Umbilical cord (tissue), 2 donors: ENCODE data around the gene TMEM175. TPM values are rescaled to one million over a fixed set of nuclear protein-coding genes. Genes with fewer than 3 reads are reported as not detected.
"Not testable (repeated sequence)": the region's sequence is repeated elsewhere in the genome, so short reads cannot be mapped to it uniquely, and the experiment has no call there.

Experiments
- DNase-seq: peaks from one replicate; pipeline ENCODE4 v3.0.0-alpha.2; 2015; ENCODE audit warnings: low spot score
- total RNA-seq: library from RNA; depleted of rRNA; stranded (reverse); fragments of >200 nt; gene quantifications from one replicate; pipeline ENCODE4 v1.2.3, GENCODE V29; 2014; ENCODE audit warnings: low replicate concordance; ENCODE audit not compliant: insufficient read depth

The TMEM175 gene
- total RNA-seq, 1 donor from 2014 or later, result 39.7 TPM

DNA sequence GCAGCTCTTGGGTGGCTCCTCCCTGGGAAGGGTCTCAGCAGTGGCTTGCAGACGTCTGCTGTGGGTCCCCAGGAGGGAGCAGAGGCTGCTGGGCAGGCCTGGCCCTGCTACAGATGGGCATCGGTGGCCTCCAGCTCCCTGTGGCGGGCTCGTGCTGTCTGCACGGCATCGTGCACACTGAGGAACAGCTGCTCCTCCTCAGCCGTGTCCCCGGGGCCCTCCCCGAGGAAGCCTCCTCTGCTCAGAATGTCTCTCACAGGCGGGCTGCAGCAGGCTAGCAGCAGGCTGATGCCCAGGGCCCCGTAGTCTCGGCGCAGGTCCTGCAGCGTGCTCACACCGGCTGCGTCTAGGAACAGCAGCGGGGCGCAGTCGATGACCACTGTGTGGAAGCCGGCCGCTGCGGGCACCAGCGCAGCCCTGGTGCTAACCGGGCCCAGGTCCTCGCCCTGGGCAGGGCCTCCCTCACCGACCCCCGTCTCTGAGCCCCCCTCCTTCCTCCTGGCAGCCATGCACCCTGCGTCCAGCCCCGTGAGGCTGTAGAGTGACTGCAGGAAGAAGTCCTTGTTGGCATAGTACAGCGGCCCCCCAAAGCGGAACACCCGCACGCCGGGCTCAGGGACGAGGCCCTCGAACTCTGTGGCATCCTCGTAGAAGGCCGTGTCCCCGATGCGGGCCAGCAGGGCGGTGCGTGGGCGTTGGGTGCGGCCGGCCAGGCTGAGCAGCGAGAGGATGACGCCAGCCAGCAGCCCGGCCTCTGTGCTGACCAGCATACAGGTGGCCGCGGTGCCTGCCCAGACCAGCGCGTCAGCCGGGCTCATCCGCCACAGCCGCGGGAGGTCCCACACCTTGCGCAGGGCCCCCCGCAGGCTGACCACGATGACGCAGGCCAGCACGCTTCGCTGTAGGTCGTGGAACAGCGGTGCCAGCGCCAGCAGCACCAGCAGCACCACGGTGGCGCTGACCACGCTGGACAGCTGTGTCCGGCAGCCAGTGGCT, 56.8 kb downstream of the TMEM175 start:
- no peak for DNase-seq

DNA sequence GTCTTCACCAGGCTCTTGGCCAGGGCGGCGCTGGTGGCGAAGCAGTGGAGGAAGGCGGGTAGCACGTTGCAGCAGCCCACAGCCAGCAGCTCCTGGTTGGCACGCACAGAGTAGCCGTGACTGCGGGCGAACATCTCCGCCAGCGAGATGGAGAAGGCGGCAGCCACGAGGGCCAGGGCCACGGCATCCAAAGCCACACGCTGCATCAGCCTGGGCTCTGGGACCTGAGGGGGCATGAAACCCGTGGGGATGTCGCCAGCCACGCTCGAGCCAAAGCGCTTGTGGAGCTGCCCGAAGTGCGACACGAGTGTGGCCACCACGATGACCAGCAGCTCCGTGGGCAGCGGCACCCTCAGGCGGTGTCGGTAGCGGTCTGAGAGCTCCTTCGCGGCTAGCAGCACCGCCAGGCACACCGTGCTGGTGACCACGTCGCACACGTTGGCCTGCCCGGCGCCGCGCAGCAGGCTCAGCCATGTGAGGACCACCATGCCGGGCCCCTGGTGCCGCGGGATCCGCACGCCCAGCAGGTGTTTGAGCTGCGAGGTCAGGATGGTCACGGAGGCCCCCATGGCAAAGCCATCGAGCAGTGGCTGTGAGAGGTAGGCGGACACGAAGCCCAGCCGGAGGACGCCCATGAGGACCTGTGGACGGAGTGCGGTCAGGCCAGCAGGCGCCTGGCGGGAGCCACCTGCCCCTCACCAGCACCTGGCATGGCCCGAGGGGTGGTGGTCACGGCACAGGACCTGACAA, 57.6 kb downstream of the TMEM175 start:
- no peak for DNase-seq

DNA sequence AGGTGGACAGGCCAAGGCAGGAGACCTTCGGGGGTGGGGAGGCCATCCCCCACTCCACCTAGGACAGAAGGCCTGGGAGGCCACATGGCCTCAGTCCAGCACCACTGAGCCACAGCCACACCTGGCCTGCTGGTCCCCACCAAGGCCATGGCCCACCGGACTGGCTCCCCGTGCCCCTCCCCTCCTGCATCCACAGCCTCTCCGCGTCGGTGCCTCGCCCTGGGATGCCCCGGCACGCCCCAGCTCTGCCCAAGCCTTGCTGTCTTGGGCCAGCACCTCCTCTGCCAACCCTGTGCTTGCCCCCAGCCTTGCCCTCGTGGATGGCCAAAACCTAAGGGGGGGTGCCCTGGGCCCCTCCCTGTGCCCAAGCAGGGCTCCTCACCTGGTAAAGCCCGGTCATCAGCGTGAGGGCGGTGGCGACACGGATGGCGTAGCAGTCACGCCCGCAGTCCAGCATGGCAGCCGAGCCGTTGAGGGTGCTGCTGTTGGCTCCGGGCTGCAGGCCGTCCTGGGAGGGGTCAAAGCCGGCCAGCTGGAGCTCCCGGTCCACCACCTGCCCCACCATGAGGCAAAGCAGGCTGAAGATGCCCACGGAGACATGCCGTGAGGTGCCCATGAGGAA, 58.6 kb downstream of the TMEM175 start:
- DNase-seq, result no peak

DNA sequence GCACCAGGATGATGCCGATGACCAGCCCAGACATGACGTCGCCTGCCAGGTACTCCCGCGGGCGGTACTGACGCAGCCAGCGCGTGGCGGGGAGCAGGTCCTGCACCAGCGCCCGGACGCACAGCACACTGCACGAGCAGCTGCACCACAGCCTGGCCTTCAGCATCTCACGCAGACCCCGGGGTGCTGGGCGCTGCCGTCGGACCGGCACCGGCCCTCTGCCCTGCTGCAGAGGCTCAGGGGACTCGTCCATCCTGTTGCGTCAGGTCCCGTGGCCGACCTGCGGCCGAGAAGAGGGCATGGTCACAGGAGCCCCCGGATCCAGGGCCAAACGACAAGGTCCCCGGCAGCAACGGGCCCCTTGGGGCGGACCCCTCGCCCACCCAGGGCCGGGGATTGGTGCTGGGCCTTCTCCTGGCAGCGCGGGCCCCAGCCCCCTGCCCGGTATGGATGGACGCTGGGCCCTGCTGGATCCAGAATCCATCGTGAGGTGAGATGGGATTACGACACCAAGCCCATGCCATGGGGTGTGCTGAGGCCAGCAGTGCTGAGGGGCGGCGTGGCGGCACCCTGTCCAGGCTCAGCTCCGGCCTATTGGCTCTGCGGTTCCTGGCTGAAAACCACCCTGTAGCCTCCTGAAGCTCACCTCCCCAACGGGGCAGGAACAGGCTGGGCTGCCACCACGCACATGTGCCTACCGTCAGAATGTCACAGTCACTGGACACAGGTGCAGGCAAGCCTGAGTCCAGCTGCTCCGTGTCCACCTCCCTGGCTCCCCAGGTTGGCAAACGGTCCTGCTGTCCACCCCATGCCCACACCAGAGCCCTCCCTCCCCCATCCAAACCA, 59.4 kb downstream of the TMEM175 start:
- DNase-seq, result no peak

DNA sequence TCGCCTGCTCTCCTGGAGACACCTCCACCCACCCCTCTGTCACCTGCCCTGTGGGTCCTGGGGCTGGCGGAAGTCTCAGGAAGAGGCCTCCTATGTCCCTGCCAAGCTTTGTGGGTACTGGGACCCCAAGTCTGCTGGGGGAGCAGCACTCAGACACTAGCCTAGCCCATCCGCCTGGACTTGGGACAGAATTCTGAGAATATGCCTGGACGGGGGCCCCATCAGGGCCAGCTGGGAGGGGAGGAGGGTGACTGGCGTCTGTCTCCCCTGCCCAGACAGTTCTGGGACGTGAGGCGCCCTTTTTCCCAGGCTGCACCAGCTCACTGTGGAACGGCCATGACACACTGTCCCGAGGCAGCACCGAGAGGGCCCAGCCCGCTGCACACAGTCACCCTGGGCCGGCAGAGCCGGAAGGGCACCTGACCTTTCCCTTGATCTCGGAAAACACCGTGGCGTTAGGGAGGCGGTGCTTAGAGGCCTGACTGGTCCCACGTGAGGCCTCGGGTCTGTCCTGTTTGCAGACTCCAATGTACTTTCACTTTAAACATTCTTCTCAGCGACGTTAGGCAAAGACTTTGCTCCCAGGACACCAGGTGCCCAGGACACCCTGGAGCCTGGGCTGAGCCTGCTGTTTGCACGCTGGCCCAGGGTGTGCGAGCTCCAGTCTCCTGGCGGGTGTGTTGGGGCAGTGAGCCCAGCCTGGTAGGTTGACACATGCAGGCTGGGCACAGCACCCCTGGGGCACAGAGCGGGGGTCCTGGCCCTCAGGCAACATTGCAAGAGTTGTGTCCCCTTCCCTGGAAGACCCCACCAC, 60.2 kb downstream of the TMEM175 start:
- no peak for DNase-seq

DNA sequence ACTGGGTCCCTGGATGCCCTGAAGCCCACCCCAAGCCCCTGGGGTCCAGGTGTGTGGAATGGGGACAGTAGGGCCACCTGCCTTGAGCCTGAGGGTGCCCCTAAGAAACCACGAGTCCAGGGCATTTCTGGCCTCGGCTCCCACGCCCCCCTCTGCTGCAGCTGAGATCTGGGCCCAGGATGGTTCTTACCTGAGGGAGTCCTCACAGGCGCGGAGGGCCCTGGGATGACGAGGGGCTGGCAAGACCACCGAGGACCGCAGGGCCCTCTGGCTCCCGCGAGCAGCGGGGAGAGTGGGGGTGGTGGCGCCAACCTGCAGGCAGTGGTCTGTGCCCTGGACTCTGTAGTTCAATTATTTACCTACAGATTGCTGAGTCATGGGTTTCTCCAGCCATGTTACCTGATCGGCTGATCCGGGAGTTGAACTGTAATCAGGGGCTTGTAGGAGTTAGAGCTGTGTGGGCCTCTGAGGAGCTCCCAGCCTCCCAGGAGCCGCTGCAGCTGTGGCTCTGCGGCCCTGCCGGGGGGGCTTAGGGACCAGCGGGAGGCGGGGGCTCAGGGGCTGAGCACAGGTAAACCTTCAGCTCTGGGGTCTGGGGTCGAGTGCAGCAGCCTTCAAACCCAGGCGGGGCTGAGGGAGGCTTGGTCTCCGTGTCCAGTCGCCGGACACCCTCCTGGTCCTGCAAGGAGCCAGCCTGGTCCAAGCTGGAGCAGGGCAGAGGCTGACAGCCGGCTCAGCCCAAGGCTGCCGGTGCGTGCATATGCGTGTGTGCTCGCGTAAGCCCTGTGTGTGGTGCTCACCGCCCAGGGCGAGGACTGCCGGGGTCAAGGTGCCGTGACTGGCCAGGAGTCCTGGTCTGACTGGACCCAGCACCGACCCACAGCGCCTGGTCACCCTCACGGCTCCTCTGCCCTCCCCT, 61.1 kb downstream of the TMEM175 start, which contains the start of gene SLC26A1:
Gene SLC26A1, minus strand, starts transcription at position 294 of the 919 bp plus-strand sequence. CDS start 1,701 bp downstream, outside the sequence.
- no peak for DNase-seq

DNA sequence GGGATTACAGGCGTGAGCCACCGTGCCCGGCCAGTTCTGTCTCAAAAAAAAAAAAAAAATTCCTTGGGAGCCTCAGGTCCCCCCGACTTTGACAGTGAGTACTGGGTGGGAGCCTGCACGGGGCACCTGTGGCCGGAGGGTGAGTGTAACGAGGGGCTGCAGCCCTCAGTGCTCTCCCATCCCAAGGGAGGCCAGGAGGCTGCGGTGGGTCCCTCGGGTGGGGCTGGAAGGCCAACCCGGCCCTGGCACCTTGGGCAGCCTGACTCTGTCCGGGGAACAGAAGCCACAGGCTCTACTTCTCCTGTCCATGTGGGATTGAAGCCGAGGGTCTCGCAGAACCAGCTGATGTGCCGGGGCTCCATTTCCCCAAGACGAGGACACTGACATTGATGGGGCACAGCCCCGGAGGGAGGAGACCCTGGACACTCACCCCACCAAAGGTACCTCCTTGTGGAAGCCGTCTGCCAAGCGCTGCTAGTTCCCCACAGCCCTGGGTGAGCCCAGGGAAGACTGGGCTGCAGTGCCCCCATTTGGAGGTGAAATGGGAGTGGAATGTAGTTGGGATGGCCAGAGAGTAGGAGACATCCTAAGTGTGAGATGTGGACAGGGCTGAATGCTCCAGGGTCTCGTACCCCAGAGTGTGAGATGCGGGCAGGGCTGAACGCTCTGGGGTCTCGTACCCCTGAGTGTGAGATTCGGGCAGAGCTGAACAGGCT, 63.2 kb downstream of the TMEM175 start:
- no peak for DNase-seq

DNA sequence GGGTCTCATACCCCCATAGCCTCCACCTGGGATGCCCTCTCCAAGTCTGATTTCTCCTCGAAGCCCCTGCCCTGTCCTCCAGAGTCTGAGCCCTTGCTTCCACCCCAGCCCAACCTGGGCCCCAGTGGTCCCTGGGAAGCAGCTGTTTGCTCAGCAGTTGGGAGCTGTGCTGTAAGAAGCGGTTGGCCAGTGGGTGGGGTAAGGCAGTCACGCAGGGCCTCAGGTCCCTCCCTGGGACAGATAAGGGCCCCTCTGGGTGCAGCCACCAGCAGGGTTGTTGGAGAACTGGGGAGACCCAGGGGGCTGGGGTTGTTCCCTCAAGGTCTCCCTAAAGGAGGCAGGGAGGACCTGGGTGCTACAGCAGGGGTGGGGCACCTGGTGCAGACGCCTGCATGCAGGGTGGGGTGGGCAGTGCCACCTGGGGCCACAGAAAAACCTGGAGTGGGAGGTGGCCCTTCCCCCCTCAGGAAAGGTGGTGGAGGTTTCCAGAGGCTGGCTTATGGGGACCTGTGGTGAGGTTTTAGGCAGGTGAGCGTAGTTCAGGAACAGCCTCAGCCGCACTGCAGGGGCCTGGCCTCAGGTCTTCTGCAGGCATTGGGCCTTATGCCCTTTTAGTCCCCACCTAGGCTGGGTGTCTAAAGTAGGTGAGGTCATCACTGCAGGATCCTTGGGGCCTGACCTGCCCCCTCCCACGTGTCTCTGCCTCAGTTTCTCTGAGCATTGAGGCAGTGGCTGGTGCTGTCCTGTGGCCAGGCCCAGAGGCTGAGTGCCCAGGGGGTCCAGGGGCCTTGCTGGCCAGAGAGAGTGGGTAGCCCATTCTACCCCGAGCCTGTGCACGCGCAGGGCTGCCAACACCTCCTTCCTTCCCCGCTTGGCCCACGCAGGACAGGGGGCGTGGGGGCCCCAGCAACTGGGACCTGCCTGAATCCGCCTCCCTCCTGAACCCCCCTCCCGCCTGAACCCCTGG, 64.1 kb downstream of the TMEM175 start:
- DNase-seq, result no peak

DNA sequence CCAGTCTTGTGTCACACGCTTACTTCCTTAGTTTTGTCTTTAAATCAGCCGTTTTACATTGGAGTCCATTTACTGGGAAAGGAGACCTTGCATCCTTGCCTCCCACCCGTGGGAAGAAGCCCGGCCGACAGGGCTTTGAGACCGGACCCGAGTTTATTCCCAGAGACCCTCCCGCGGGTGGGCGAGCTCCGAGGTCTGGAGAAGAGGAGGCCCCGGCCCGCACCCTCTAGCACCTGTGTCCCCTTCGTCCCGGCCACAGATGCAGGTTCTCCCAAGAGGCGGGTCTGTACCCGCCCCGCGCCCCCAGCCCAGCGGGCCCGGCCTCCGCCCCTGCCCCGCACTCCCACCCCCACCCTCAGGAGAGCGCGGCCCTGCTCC, 64.7 kb downstream of the TMEM175 start:
- no peak for DNase-seq

DNA sequence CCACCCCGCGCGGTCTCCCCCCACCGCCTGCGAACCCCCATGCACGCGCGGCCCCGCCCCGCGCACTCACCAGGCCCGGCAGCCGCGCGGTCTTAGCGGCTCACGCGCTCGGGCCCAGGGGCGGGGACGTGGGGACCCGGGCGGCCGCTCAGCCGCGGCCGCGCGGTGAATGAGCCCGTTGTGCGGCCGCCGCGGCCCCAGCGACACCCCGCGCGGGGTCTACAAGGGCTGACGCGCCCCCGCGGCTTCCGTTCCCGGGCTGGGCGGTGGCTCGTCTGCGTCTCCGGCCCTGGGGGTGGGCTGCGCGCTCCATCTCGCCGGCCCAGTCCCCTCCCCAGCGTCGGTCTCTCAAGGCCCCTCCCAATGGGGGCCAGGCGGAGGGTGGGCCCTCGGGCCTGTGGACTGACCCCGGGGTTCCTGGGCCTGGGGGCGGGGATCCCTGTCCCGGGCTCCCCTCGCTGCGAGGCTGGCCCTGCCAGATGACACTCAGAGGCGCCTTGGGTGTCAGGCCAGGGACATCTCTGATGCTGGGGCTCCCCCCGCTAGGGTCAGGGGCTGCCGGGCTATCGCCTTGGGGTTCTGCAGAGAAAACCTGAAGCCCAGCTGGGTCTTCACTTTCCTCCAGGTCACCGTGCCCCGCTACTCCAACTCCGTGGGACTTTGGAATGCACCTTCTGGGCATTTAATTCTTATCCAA, 65.3 kb downstream of the TMEM175 start:
- no peak for DNase-seq

DNA sequence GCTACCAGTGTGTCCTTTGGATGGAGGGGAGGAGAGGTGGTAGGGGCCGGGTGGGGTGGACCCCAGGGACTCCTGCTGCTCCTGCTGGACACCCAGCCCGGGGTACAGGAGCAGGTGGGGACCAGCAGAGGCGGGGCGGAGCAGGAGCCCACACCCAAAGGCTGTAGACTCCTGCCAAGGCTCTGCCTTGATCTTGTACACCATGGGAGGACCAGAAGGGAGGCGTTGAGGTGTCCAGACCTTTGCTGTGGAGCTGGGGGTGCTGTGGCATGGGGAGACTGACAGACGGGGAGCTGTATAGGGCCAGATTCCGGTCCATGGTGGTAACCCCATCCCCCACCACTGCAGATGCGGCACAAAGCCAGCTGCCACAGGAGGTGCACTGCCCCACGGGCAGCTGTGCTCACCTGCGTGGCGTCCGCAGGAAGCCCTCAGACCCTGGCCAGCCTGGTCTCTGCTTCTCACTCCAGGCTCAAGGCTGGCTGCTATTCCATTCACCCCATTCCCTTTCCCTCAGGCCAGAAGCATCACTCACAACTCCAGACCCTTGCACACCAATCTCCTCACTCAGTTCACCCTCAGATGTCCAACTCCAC, 65.9 kb downstream of the TMEM175 start:
- no peak for DNase-seq

DNA sequence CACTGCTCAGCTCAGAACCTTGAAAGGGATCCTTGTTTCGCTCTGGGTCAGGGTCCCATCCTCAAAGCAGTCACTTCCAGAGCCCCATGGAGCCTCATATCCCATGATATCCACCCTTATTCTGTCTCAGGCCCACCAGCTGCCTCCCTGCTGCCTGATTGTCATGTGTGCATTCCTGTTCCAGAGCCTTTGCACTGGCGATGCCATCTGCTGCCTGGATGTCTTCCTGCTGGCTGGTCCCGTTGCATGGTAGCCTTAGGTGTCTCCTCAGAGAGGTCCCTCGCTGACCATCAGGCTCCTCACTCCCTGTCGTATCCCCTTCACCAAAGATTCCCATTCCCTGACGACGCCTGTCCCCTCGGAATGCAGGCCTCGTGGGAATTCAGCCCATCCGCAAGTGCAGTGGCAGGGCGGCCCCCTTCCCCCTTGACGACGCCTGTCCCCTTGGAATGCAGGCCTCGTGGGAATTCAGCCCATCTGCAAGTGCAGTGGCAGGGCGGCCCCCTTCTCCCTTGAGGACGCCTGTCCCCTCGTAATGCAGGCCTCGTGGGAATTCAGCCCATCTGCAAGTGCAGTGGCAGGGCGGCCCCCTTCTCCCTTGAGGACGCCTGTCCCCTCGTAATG, 67.1 kb downstream of the TMEM175 start:
- DNase-seq, result not testable (repeated sequence)

DNA sequence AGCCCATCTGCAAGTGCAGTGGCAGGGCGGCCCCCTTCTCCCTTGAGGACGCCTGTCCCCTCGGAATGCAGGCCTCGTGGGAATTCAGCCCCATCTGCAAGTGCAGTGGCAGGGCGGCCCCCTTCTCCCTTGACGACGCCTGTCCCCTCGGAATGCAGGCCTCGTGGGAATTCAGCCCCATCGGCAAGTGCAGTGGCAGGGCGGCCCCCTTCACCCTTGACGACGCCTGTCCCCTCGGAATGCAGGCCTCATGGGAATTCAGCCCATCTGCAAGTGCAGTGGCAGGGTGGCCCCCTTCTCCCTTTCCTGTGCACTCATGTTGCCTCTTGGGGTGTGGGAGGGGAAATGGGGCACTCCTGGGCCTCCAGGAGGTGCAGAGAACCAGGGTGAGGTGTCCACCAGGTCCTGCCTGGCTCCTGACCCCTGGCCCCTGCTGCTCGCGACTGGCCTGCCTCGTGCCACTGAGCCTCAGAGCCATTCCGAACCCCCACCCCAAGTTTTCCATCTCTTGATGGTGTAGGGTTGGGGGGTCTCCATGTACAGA, 67.7 kb downstream of the TMEM175 start:
- no peak for DNase-seq

DNA sequence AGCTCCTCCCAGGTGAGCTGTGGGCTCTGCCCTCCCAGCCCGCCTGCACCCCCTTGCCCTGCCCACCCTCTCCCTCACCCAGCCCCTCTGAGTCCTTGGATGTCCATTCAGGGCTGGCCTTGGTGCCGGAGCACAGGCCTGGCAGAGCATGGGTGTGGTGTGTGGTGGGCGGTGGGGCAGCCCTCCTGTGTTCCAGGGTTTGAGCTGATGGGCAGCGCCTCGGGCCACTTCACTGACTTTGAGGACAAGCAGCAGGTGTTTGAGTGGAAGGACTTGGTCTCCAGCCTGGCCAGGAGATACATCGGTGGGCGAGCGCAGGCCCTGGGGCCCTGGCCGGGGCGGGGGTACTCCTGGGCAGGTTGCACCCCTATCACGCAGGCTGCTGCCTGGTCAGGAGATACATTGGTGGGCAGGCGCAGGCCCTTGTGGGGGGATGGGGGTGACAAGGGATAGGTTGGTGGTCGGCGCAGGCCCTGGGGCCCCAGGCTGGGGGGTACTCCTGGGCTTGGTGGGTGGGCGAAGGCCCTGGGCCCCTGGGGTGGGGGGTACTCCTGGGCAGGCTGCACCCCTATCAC, 68.5 kb downstream of the TMEM175 start:
- DNase-seq, result no peak

DNA sequence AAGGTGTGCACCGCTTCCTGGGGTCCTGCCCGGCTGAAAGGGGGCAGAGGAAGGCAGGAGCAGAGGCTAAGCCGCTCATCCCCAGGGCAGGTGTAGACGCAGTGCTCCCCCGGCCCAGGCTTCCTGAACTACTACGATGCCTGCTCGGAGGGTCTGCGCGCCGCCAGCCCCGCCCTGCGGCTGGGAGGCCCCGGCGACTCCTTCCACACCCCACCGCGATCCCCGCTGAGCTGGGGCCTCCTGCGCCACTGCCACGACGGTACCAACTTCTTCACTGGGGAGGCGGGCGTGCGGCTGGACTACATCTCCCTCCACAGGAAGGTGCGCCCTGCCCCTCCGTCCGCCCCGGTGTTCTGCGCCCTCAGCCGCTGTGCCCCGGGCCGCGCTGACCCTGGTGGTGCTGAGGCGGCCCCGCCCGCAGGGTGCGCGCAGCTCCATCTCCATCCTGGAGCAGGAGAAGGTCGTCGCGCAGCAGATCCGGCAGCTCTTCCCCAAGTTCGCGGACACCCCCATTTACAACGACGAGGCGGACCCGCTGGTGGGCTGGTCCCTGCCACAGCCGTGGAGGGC, 69.4 kb downstream of the TMEM175 start:
- DNase-seq, result no peak
